Choroid plexus epithelial cell (primary cell): ENCODE data around the gene GOLGA6L24.
A peak's percentile ranks its signal among the peaks of the same experiment; 100 is the strongest.
"Not testable (repeated sequence)": the region's sequence is repeated elsewhere in the genome, so short reads cannot be mapped to it uniquely, and the experiment has no call there.

Experiments
- DNase-seq: peaks from one replicate; pipeline ENCODE4 v3.0.0-alpha.2; 2010; ENCODE audit warnings: low read depth
- H3K4me3 ChIP-seq: 2 replicates; pipeline ENCODE4 v1.5.1; 2011; ENCODE audit warnings: low read depth, mild to moderate bottlenecking, control low read depth, low read length, moderate library complexity

The GOLGA6L24 gene

GRCh38 chr15:28357984-28358383 lies at the start of gene GOLGA6L24:
GOLGA6L24 (minus strand) TSS chr15:28358084; CDS start chr15:28358023, 61 bp downstream.
- DNase-seq, H3K4me3 ChIP-seq: not testable (repeated sequence)

DNA sequence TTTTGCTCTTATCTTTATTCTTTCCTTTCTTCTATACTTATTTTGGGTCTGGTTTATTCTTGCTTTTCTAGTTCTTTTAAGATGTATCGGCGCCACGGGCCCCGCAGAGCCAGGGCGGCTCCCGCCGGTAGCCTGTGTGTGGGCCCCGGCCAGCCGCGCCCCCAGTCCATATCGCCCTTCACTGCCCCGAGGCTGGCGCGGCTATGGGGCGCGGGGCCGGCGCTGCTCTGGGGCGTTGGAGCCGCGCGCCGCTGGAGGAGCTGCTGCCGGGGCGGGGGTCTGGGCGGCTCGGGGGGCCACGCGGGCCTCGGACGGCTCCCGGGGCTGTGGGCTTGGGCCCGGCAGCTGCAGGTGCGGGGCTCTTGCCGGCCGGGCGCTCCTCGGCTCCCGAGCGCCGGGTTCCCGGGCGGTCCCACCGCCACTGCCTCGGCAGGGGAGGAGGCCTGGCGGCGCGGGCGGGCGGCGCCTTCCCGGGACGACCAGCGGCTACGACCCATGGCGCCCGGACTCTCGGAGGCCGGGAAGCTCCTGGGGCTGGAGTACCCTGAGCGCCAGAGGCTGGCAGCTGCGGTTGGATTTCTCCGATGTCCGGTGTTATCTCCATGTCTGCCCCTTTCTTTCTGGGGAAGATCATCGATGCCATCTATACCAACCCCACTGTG lies 45.0 kb upstream of the GOLGA6L24 start:
- DNase-seq, H3K4me3 ChIP-seq: not testable (repeated sequence)

- not testable (repeated sequence) for DNase-seq, H3K4me3 ChIP-seq
Measured at GRCh38 chr15:28396022-28396421, 38.1 kb upstream of the GOLGA6L24 start.

GRCh38 chr15:28380053-28380452 lies 22.2 kb upstream of the GOLGA6L24 start:
- not testable (repeated sequence) for H3K4me3 ChIP-seq, DNase-seq

DNA sequence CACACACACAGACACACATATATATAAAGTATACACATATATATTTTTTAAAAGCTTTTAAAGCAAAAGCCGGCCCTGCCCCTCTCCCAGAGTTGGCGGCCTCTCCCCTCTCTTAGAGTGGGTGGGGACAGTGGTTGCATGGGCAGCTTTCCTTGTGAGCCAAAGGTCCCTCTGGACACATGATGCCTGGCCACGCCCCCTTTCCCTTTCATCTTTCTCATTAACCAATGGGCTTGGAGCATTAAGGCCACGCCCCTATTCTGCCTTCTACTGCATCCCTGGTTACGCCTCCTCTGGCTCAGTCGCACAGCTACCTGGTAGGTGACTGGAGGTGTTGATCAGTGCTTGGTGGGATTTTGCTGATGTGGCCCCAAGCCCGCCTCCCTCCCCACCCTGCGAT lies 20.5 kb upstream of the GOLGA6L24 start, which contains the start of gene GOLGA8F:
GOLGA8F (plus strand) TSS at position 301 of the 400 bp plus-strand sequence; CDS start at position 399, 98 bp downstream.
- H3K4me3 ChIP-seq, DNase-seq: not testable (repeated sequence)

DNA sequence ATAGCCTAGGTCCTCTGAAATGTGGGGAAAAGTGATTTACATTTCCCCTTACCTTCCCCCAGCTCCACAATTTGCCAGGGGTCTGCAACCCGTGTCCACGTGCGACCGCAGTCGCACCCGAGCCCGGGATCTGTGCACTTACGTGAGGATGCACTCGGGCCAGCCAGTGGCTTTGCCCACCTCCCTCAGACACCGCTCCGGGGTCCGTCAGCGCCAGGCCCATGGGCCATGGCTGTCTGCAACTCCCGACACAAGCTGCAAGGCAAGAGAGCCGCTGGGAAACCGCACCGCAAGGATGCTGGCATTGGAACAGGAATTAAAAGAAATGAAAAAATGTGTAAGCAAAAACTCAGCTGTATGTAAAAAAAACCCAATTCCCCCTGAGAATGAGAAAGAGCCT lies 7.6 kb upstream of the GOLGA6L24 start:
- H3K4me3 ChIP-seq, DNase-seq: not testable (repeated sequence)

- H3K4me3 ChIP-seq, result peak within 1 kb of the TSS; percentile 46
- not testable (repeated sequence) for DNase-seq
Measured at GRCh38 chr15:28322129-28322588, 35.7 kb downstream of the GOLGA6L24 start, which contains the start of gene HERC2. HERC2 (minus strand) TSS chr15:28322179; CDS start chr15:28321433, 746 bp downstream.

GRCh38 chr15:28321358-28322078 lies 36.4 kb downstream of the GOLGA6L24 start:
- H3K4me3 ChIP-seq, result peak overlapping the region; percentile 46
- not testable (repeated sequence) for DNase-seq

DNA sequence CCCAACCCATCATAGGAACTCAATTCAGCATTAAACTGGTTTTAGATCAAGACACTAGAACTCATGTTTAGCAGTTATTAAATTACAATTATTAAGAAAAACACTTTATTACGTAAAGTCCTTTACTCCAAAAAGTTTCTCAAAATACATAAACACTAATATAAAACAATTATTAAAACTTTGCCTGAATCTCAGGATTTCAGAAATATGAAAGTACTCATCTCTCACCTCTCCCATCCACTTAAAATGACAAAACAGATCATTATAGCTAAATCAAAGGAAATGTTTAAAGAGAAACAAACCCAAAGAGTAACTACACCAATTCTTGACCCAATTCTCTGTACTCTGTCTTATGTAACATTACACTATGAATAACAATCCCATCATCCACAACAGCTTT lies 38.2 kb downstream of the GOLGA6L24 start:
- H3K4me3 ChIP-seq, DNase-seq: not testable (repeated sequence)

DNA sequence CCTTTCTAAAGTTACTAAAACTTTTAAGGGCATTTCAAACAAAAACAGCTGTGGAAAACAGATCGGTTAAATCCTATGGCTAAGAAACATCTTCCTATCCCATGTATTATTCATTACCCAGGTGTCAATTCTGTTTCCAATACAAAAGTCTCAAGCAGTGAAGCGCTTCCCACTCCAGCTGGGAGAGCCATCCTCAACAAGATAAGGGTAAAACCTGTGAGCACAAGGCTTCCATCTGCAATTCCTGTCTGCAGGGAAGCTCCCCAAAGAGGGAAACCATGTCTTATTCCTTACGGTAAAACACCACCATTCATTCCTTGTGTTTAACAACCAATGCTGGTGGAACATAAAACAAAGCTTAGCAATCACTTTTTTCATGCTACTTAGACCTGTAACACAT lies 39.1 kb downstream of the GOLGA6L24 start:
- H3K4me3 ChIP-seq, DNase-seq: not testable (repeated sequence)

DNA sequence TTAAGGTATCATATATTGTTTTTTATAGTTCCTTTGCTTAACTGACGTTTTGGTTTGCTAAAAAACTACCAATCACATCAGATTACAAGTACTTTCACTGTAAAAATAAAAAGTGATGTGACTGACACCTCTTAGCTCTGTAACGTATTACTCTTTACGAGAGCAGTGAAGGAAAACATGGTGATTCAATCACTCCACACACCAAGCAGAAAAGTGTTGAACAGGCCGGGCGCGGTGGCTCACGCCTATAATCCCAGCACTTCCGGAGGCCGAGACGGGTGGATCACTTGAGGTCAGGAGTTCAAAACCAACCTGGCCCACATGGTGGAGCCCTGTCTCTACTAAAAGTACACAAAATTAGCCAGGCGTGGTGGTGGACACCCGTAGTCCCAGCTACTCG lies 39.8 kb downstream of the GOLGA6L24 start:
- not testable (repeated sequence) for H3K4me3 ChIP-seq, DNase-seq

DNA sequence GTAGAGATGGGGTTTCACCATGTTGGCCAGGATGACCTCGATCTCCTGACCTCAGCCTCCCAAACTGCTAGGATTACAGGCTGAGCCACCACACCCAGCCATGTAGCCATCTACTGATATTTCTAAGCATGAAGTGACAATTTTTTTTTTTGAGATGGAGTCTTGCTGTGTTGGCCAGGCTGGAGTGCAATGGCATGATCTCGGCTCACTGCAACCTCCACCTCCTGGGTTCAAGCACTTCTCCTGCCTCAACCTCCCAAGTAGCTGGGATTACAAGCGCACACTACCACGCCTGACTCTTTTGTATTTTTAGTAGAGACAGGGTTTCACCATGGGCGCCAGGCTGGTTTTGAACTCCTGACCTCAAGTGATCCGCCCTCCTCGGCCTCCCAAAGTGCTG lies 40.9 kb downstream of the GOLGA6L24 start:
- not testable (repeated sequence) for H3K4me3 ChIP-seq, DNase-seq

DNA sequence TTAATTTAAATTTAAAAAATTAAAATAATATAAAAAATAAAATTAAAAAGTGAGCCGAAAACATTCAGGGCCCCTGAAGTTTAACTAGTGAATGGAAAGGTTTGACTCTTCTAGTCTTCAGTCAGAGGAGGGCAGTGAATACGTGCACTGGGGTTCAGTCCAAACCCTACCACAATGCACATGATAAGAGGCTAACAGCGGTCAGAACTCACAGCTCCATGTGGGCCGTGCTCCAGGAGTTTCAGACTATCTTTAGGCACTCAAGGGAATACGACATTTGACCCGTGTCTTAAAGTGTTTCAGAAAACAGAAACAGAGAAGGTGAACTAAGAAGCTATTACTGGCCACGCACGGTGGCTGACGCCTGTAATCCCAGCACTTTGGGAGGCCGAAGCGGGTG lies 47.4 kb downstream of the GOLGA6L24 start:
- H3K4me3 ChIP-seq, DNase-seq: not testable (repeated sequence)

- DNase-seq, H3K4me3 ChIP-seq: not testable (repeated sequence)
Measured at GRCh38 chr15:28308718-28309117, 49.2 kb downstream of the GOLGA6L24 start.
